GM13977 (cell line): ENCODE measurements around the gene HBD.
"Not testable (repeated sequence)": the region's sequence is repeated elsewhere in the genome, so short reads cannot be mapped to it uniquely, and the experiment has no call there.

Source experiments
- DNase-seq: peaks from one replicate; pipeline ENCODE4 v3.0.0; 2012; ENCODE audit warnings: low spot score
- in situ Hi-C: fragments of 300-500 bp; cut with MboI; formaldehyde crosslinking; loops from one replicate; pipeline ENCODE4 v1.12.0; 2022; ENCODE audit warnings: low sequenced_read_pairs, low pct_unique_long_range_greater_than_20kb, mixed read lengths, inconsistent platforms; ENCODE audit not compliant: unreplicated experiment
- TF ChIP-seq, protein P1 (sequence below): IDR thresholded peaks from 2 replicates; pipeline ENCODE4 v1.5.1; 2012; ENCODE audit warnings: mild to moderate bottlenecking, control low read depth; ENCODE audit not compliant: insufficient read depth; ENCODE audit errors: extremely low read depth, missing control alignments

The HBD gene

GRCh38 chr11:5269715-5270147 lies 35.4 kb upstream of the HBD start, which contains the start of gene HBE1:
HBE1 (minus strand) TSS chr11:5269945; CDS start chr11:5269890, 55 bp downstream.
- in situ Hi-C loops: no loop called here
- TF ChIP-seq, protein P1, sequence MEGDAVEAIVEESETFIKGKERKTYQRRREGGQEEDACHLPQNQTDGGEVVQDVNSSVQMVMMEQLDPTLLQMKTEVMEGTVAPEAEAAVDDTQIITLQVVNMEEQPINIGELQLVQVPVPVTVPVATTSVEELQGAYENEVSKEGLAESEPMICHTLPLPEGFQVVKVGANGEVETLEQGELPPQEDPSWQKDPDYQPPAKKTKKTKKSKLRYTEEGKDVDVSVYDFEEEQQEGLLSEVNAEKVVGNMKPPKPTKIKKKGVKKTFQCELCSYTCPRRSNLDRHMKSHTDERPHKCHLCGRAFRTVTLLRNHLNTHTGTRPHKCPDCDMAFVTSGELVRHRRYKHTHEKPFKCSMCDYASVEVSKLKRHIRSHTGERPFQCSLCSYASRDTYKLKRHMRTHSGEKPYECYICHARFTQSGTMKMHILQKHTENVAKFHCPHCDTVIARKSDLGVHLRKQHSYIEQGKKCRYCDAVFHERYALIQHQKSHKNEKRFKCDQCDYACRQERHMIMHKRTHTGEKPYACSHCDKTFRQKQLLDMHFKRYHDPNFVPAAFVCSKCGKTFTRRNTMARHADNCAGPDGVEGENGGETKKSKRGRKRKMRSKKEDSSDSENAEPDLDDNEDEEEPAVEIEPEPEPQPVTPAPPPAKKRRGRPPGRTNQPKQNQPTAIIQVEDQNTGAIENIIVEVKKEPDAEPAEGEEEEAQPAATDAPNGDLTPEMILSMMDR: no peak
- no peak for DNase-seq

- DNase-seq: no peak
- in situ Hi-C loops: no loop called here
- TF ChIP-seq, protein P1: no peak
Measured at GRCh38 chr11:5267033-5267563, 32.8 kb upstream of the HBD start.

DNA sequence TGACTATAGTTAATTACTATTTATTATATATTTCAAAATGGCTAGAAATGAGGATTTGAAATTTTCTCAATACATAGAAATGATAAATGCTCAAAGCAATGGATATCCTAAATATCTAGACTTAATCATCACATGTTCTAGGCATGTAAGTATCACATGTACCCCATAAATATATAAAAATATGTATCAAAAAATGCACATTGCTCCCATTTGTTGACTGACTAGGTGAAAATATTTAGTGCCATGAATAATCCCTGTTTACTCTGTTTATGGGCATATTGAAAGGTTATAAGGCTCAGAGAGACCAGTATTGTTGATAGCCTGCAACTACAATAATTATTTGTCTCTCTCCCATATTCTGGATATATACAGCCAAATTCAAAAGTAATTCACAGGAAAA lies 32.3 kb upstream of the HBD start:
- TF ChIP-seq, protein P1: no peak
- in situ Hi-C loops: no loop called here
- no peak for DNase-seq

GRCh38 chr11:5265832-5266231 lies 31.5 kb upstream of the HBD start:
- DNase-seq: no peak
- TF ChIP-seq, protein P1: no peak
- in situ Hi-C loops: no loop called here

- in situ Hi-C loops: no loop called here
- no peak for DNase-seq
Measured at GRCh38 chr11:5258543-5259262, 24.4 kb upstream of the HBD start.

DNA sequence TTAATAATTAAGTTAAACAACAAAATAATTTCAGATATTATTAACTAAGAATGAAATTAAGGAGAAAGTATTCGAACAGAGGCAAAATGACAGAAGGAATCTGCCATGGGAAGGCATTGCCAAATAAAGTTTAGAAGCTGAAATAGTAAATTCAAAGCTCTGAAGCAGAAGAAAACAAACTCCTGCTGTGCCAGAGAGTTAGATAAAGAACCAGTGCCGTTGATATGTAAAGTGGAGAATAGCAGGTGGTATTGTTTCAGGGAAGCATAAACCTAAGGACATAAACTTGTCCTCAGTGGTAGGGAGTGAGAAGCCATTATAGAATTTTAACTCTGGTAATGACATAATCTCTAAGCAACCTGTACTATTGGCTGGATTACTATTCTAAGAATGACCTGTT lies 23.0 kb upstream of the HBD start:
- TF ChIP-seq, protein P1: no peak
- in situ Hi-C loops: no loop called here
- DNase-seq: no peak

More at GRCh38 chr11:5258543-5259262, 24.4 kb upstream of the HBD start:
- TF ChIP-seq, protein P1: no peak

DNA sequence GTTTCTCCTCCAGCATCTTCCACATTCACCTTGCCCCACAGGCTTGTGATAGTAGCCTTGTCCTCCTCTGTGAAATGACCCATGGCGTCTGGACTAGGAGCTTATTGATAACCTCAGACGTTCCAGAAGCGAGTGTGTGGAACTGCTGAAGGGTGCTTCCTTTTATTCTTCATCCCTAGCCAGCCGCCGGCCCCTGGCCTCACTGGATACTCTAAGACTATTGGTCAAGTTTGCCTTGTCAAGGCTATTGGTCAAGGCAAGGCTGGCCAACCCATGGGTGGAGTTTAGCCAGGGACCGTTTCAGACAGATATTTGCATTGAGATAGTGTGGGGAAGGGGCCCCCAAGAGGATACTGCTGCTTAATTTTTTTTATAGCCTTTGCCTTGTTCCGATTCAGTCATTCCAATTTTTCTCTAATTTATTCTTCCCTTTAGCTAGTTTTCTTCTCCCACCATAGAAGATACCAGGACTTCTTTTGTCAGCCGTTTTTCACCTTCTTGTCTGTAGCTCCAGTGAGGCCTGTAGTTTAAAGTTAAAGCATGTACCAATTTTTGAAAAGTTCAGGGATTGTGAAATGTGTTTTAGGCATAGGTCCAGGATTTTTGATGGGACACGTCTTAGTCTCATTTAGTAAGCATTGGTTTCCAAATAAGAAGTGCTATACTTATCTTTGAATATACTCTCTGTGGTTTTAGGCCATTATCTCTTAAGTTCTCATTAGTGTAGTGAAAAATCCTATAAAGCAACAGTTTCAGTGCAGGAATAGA lies 20.5 kb upstream of the HBD start, which contains the start of gene HBG2:
HBG2 (minus strand) TSS at position 136 of the 768 bp plus-strand sequence; CDS start at position 83, 53 bp downstream.
- not testable (repeated sequence) for DNase-seq

DNA sequence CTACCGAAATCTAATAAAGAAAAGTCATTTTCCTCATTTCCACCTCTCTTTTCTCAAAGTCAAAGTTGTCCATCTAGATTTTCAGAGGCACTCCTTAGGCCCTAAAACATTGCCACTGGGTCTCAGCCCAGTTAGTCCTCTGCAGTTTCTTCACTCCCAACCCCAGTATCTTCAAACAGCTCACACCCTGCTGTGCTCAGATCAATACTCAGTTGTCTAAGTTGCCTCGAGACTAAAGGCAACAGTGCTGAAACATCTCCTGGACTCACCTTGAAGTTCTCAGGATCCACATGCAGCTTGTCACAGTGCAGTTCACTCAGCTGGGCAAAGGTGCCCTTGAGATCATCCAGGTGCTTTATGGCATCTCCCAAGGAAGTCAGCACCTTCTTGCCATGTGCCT lies 19.7 kb upstream of the HBD start:
- DNase-seq, in situ Hi-C loops: not testable (repeated sequence)

More for the DNA sequence above, 20.5 kb upstream of the HBD start, which contains the start of gene HBG2:
- in situ Hi-C loops: not testable (repeated sequence)

DNA sequence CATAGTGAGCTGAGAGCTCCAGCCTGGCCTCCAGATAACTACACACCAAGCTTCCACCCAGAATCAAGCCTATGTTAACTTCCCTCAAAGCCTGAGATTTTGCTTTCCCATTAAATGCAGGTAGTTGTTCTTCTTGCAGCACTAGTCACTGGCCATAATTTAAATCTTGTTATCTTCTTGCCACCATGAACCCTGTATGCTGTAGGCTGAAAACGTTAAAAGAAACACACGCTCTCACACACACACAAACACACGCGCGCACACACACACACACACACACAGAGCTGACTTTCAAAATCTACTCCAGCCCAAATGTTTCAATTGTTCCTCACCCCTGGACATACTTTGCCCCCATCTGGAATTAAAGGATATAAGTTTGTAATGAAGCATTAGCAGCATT lies 19.2 kb upstream of the HBD start:
- DNase-seq, in situ Hi-C loops: not testable (repeated sequence)
